C4-2B (cell line): Measurements from ENCODE around the gene GNAT2.

Experiments
- ZFX ChIP-seq: fragments of 450-650 bp; IDR thresholded peaks from 2 replicates; pipeline ENCODE4 v1.6.1; 2017
- TF ChIP-seq, protein P1 (sequence below): fragments of 450-650 bp; conservative IDR thresholded peaks from 2 replicates; pipeline ENCODE4 v1.5.1; 2017; ENCODE audit warnings: mild to moderate bottlenecking

DNA sequence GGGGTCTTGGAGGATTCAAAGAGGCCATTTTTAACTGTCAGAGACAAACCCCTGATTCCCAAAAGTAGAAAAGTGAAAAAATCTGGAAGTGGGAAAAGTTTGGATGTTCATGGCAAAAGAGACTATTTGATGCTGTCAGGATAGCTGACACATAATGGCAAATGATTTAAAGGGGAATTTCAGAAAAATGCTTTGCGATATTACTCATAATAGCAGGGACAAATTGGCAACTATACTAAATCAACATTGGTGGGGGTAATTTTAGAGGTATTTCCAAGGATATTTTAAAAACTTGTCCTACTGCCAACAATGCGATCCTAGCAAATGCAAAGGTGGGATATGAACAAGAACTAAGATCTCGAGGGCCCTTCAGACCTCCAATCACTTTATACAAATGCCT, 31.2 kb upstream of the GNAT2 start:
- TF ChIP-seq, protein P1, sequence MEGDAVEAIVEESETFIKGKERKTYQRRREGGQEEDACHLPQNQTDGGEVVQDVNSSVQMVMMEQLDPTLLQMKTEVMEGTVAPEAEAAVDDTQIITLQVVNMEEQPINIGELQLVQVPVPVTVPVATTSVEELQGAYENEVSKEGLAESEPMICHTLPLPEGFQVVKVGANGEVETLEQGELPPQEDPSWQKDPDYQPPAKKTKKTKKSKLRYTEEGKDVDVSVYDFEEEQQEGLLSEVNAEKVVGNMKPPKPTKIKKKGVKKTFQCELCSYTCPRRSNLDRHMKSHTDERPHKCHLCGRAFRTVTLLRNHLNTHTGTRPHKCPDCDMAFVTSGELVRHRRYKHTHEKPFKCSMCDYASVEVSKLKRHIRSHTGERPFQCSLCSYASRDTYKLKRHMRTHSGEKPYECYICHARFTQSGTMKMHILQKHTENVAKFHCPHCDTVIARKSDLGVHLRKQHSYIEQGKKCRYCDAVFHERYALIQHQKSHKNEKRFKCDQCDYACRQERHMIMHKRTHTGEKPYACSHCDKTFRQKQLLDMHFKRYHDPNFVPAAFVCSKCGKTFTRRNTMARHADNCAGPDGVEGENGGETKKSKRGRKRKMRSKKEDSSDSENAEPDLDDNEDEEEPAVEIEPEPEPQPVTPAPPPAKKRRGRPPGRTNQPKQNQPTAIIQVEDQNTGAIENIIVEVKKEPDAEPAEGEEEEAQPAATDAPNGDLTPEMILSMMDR: no peak
- no peak for TF ChIP-seq ZFX
